A673 (cell line): Measurements from ENCODE around the gene BRSK1. TPM values are rescaled to one million over a fixed set of nuclear protein-coding genes. Genes with fewer than 3 reads are reported as not detected.

Experiments used
- BruUV-seq: library from RNA; stranded (reverse); fragments of 400-500 nt; replicated peaks from 2 replicates; lab custom pipeline; 2021; lab: Mats Ljungman, UMichigan
- CTCF ChIA-PET: fragments of 300-600 bp; sonication (Branson Sonifier 250); formaldehyde crosslinking; loops from one replicate; lab custom pipeline; 2022; ENCODE audit warnings: antibody characterized with exemption; lab: Charles Lee
- POLR2A ChIA-PET: fragments of 300-600 bp; sonication (Branson Sonifier 250); formaldehyde crosslinking; loops from one replicate; lab custom pipeline; 2022; ENCODE audit warnings: antibody characterized with exemption; ENCODE audit not compliant: low non-redundant PET; lab: Charles Lee
- DNase-seq: peaks from one replicate; pipeline ENCODE4 v3.0.0-alpha.2; 2015; ENCODE audit warnings: low spot score
- H3K27ac ChIP-seq: fragments of 200-600 bp; sonication (generic); 2 replicates; pipeline ENCODE4 v1.5.1; 2016; ENCODE audit warnings: mixed run types, low read depth, mild to moderate bottlenecking, mixed read lengths, antibody characterized with exemption, low read length; ENCODE audit not compliant: poor library complexity, severe bottlenecking
- H3K27me3 ChIP-seq: fragments of 200-600 bp; sonication (generic); replicated peaks from 2 replicates; pipeline ENCODE4 v1.6.1; 2017; ENCODE audit warnings: mixed run types, low read depth, mild to moderate bottlenecking, mixed read lengths, antibody characterized with exemption, low read length; ENCODE audit not compliant: insufficient read depth, poor library complexity
- H3K36me3 ChIP-seq: fragments of 200-600 bp; sonication (generic); 2 replicates; pipeline ENCODE4 v1.6.1; 2016; ENCODE audit warnings: mixed run types, mild to moderate bottlenecking, mixed read lengths, antibody characterized with exemption, low read length; ENCODE audit not compliant: insufficient read depth, poor library complexity, severe bottlenecking
- H3K4me1 ChIP-seq: fragments of 200-600 bp; sonication (generic); 2 replicates; pipeline ENCODE4 v1.6.1; 2017; ENCODE audit warnings: mixed run types, mild to moderate bottlenecking, mixed read lengths, antibody characterized with exemption, low read length; ENCODE audit not compliant: insufficient read depth, poor library complexity, severe bottlenecking
- H3K4me3 ChIP-seq: fragments of 200-600 bp; sonication (generic); 2 replicates; pipeline ENCODE4 v1.5.1; 2016; ENCODE audit warnings: low read depth, mixed run types, mild to moderate bottlenecking, mixed read lengths, low read length; ENCODE audit not compliant: poor library complexity, severe bottlenecking
- H3K9me3 ChIP-seq: fragments of 200-600 bp; sonication (generic); 2 replicates; pipeline ENCODE4 v1.6.1; 2016; ENCODE audit warnings: mixed run types, low read depth, mild to moderate bottlenecking, mixed read lengths, antibody characterized with exemption, low read length; ENCODE audit not compliant: poor library complexity, severe bottlenecking
- EZH2 ChIP-seq: fragments of 200-600 bp; sonication (generic); IDR thresholded peaks from 2 replicates; pipeline ENCODE4 v1.6.1; 2017; ENCODE audit warnings: borderline replicate concordance, low read depth, mild to moderate bottlenecking, mixed read lengths, antibody characterized with exemption, low read length; ENCODE audit not compliant: poor library complexity, severe bottlenecking
- intact Hi-C: fragments of 100-400 bp; cut with micrococcal nuclease; formaldehyde crosslinking; loops from one replicate; pipeline ENCODE4 v1.10.0; 2022; ENCODE audit not compliant: unreplicated experiment
- total RNA-seq: library from RNA; stranded (reverse); gene quantifications from 2 replicates; pipeline ENCODE4 v1.2.3, GENCODE V29; 2021
- TF ChIP-seq, protein P1 (sequence below): fragments of 300-800, 200-600 bp; sonication (generic); conservative IDR thresholded peaks from 2 replicates; pipeline ENCODE4 v1.5.1; 2017; ENCODE audit warnings: low read depth, mild to moderate bottlenecking, antibody characterized with exemption, low read length, moderate library complexity, mixed read lengths

Gene BRSK1
- total RNA-seq, 1 experiment from 2014 or later, result 30.5 TPM

DNA sequence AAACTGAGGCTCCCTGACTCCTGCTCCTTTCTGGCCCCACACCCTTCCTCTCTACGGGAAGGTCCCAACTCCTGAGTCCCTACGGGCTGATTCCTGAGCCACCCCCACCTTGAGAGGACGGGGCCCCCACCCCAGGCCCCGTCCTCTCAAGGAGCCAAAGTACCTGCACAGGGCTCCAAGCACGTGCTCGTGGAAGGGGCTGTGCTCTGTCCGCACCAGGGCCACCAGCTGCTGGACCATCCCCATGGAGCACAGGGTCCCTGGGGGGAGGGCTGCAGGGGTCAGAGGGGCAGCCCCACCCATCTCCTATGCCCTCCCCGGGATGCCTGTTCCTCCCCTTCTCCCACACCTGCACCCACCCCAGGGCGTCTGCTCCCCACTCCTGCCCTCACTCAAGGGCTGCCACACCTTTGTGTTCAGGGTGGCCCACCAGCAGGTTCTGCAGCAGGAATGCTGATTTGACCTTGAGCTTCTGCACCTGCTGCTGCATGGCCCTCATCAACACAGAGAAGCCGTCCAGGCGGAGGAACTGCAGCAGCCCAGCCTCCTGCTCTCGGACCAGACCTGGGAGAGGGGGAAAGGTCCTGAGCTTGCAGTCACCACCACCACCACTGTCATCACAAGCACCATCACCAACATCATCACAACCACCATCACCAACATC is 17.9 kb upstream of the BRSK1 start:
- Histone ChIP-seq H3K4me1 (no peaks in the 10 kb centered on the region), H3K9me3 (no peaks in the 10 kb centered on the region), H3K36me3 (no peaks in the 10 kb centered on the region), H3K27ac (no peak overlapping the region), H3K27me3 (no peaks in the 10 kb centered on the region), H3K4me3 (no peak overlapping the region)
- ChIA-PET POLR2A (no interaction called here), CTCF (no interaction called here)
- no peak for DNase-seq
- no peak for TF ChIP-seq EZH2
- TF ChIP-seq, protein P1, sequence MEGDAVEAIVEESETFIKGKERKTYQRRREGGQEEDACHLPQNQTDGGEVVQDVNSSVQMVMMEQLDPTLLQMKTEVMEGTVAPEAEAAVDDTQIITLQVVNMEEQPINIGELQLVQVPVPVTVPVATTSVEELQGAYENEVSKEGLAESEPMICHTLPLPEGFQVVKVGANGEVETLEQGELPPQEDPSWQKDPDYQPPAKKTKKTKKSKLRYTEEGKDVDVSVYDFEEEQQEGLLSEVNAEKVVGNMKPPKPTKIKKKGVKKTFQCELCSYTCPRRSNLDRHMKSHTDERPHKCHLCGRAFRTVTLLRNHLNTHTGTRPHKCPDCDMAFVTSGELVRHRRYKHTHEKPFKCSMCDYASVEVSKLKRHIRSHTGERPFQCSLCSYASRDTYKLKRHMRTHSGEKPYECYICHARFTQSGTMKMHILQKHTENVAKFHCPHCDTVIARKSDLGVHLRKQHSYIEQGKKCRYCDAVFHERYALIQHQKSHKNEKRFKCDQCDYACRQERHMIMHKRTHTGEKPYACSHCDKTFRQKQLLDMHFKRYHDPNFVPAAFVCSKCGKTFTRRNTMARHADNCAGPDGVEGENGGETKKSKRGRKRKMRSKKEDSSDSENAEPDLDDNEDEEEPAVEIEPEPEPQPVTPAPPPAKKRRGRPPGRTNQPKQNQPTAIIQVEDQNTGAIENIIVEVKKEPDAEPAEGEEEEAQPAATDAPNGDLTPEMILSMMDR, result no peak
- intact Hi-C loops, result no loop called here
- no TSS peak for BruUV-seq

DNA sequence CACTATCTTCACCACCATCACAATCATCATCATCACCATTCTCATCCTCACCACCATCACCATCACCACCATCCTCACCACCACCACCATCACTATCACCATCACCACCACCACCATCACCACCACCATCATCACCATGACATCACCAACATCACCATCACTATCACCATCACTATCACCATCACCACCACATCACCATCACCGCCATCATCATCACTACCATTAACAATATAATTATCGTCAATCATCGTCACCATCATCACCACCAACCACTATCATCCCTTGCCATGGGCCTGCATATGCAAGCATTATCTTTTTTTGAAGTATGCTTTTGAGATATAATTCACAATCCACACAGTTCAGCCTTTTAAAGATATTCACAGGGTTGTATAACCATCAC is 17.4 kb upstream of the BRSK1 start:
- H3K4me3 ChIP-seq, result no peak overlapping the region
- H3K27ac ChIP-seq, result no peak overlapping the region
- intact Hi-C loops, result no loop called here
- no peaks in the 10 kb centered on the region for H3K4me1 ChIP-seq
- H3K9me3 ChIP-seq, result no peaks in the 10 kb centered on the region
- no TSS peak for BruUV-seq
- TF ChIP-seq, protein P1, result no peak
- TF ChIP-seq EZH2, result no peak
- ChIA-PET POLR2A (no interaction called here), CTCF (no interaction called here)
- no peaks in the 10 kb centered on the region for H3K36me3 ChIP-seq
- no peaks in the 10 kb centered on the region for H3K27me3 ChIP-seq
- no peak for DNase-seq

DNA sequence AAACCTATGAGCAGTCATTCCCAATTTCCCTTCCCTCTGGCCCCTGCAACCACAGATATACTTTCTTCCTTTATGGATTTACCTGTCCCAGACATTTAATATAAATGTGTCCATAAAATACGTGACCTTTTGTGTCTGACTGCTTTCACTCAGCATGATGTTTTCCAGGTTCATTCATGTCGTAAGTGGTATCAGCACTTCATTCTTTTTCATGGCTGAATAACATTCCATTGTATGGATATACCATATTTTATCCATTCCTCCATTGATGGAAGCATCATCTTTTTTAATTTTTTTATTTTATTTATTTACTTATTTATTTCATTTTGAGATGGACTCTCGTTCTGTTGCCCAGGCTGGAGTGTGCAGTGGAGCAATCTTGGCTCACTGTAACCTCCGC is 17.0 kb upstream of the BRSK1 start:
- DNase-seq, result no peak
- Histone ChIP-seq H3K4me1 (no peaks in the 10 kb centered on the region), H3K27ac (no peak overlapping the region), H3K9me3 (no peaks in the 10 kb centered on the region), H3K36me3 (no peaks in the 10 kb centered on the region), H3K27me3 (no peaks in the 10 kb centered on the region), H3K4me3 (no peak overlapping the region)
- ChIA-PET CTCF (no interaction called here), POLR2A (interaction anchor here (0.6 kb wide), 1 partner anchor 52 kb away, joined by 3 read pairs; no protein-coding TSS in a partner anchor)
- no TSS peak for BruUV-seq
- TF ChIP-seq EZH2, result no peak
- TF ChIP-seq, protein P1, result no peak
- intact Hi-C loops, result no loop called here
